GM10248 (cell line): ENCODE measurements around the gene PIK3R4.

ENCODE experiments used
- CTCF ChIA-PET: fragments of 300-600 bp; sonication (Branson Sonifier 250); formaldehyde crosslinking; extraction: SDS; loops from one replicate; lab custom pipeline; 2021; ENCODE audit warnings: antibody characterized with exemption; lab: Yijun Ruan, JAX
- POLR2A ChIA-PET: fragments of 350-650 bp; sonication (Branson Sonifier 250); formaldehyde crosslinking; extraction: SDS; loops from one replicate; lab custom pipeline; 2020; ENCODE audit warnings: antibody characterized with exemption; lab: Yijun Ruan, JAX
- DNase-seq: peaks from one replicate; pipeline ENCODE4 v3.0.0; 2012; ENCODE audit errors: extremely low spot score
- CTCF ChIP-seq: IDR thresholded peaks from 2 replicates; pipeline ENCODE4 v1.5.1; 2012; ENCODE audit warnings: mild to moderate bottlenecking, low read depth; ENCODE audit errors: extremely low read depth, missing control alignments, control extremely low read depth

PIK3R4 gene

GRCh38 chr3:130659911-130660310 is 86.7 kb downstream of the PIK3R4 start:
- DNase-seq: no peak
- ChIA-PET CTCF (no interaction called here), POLR2A (no interaction called here)
- no peak for TF ChIP-seq CTCF

GRCh38 chr3:130658678-130659077 is 88.0 kb downstream of the PIK3R4 start:
- POLR2A ChIA-PET: no interaction called here
- DNase-seq: no peak
- CTCF ChIA-PET: interaction anchor here (1.2 to 1.8 kb wide), 2 partner anchors 10 to 12 kb away, joined by 3 to 4 read pairs; no protein-coding TSS in a partner anchor
- TF ChIP-seq CTCF: no peak

- ChIA-PET CTCF (interaction anchor here (1.0 kb wide), 1 partner anchor 12 kb away, joined by 3 read pairs; no protein-coding TSS in a partner anchor), POLR2A (no interaction called here)
- DNase-seq: no peak
- TF ChIP-seq CTCF: no peak
These were observed 90.0 kb downstream of the PIK3R4 start for GRCh38 chr3:130656627-130657026.

- CTCF ChIA-PET: interaction anchor here (1.1 to 1.6 kb wide), 3 partner anchors 9 to 57 kb away, joined by 3 to 4 read pairs (median 3); no protein-coding TSS in a partner anchor
- TF ChIP-seq CTCF: no peak
These were observed 91.7 kb downstream of the PIK3R4 start for GRCh38 chr3:130654921-130655320.

GRCh38 chr3:130654091-130654490 is 92.5 kb downstream of the PIK3R4 start:
- POLR2A ChIA-PET: no interaction called here
- no peak for TF ChIP-seq CTCF
- CTCF ChIA-PET: interaction anchor here (1.1 kb wide), 1 partner anchor 10 kb away, joined by 4 read pairs; no protein-coding TSS in a partner anchor
- DNase-seq: no peak

More at GRCh38 chr3:130654921-130655320, 91.7 kb downstream of the PIK3R4 start:
- DNase-seq: no peak
- POLR2A ChIA-PET: interaction anchor here (0.5 kb wide), 1 partner anchor 13 kb away, joined by 7 read pairs; no protein-coding TSS in a partner anchor

- POLR2A ChIA-PET: no interaction called here
- CTCF ChIA-PET: no interaction called here
- no peak for TF ChIP-seq CTCF
- no peak for DNase-seq
These were observed 97.5 kb downstream of the PIK3R4 start for GRCh38 chr3:130649061-130649654.
